PFSK-1 (cell line): ENCODE results near the gene ABL2.

Experiments used
- POLR2AphosphoS5 ChIP-seq: IDR thresholded peaks from 2 replicates; pipeline ENCODE4 v1.6.1; 2012; ENCODE audit warnings: low read depth, mild to moderate bottlenecking, control low read depth, low read length, moderate library complexity
- REST ChIP-seq, 2 experiments: IDR thresholded peaks; 2 replicates each; pipeline versions ENCODE4 v1.6.1 to v1.8.0; 2011 to 2012; ENCODE audit warnings: low read depth in 2 of 2, low read length in 2 of 2, control low read depth in 1 of 2, inconsistent platforms in 1 of 2, mild to moderate bottlenecking in 1 of 2, moderate library complexity in 1 of 2; ENCODE audit not compliant: insufficient read depth in 1 of 2
- SIN3A ChIP-seq: IDR thresholded peaks from 2 replicates; pipeline ENCODE4 v1.6.1; 2012; ENCODE audit warnings: mild to moderate bottlenecking, low read length, moderate library complexity, borderline replicate concordance; ENCODE audit not compliant: insufficient read depth
- TAF1 ChIP-seq: IDR thresholded peaks from 2 replicates; pipeline ENCODE4 v1.6.1; 2012; ENCODE audit warnings: low read length, control low read depth, borderline replicate concordance; ENCODE audit not compliant: insufficient read depth

GRCh38 chr1:179087665-179088064 is 141.8 kb downstream of the ABL2 start:
- no peak for TF ChIP-seq POLR2AphosphoS5
- TF ChIP-seq SIN3A: no peak
- TF ChIP-seq TAF1: no peak
- TF ChIP-seq REST (IDR thresholded peaks at IDR 0.05; ENCODE audit: insufficient read depth in 1 of 2, low read depth in 2 of 2, low read length in 2 of 2): no peak
